ENCODE measurements around the gene GDPGP1. TPM values are rescaled to one million over a fixed set of nuclear protein-coding genes. Genes with fewer than 3 reads are reported as not detected.
A peak's percentile ranks its signal among the peaks of the same experiment; 100 is the strongest.
"Not testable (repeated sequence)": the region's sequence is repeated elsewhere in the genome, so short reads cannot be mapped to it uniquely, and the experiment has no call there.

Gene GDPGP1
- total RNA-seq, 1 experiment from 2014 or later = 15.4 TPM

DNA sequence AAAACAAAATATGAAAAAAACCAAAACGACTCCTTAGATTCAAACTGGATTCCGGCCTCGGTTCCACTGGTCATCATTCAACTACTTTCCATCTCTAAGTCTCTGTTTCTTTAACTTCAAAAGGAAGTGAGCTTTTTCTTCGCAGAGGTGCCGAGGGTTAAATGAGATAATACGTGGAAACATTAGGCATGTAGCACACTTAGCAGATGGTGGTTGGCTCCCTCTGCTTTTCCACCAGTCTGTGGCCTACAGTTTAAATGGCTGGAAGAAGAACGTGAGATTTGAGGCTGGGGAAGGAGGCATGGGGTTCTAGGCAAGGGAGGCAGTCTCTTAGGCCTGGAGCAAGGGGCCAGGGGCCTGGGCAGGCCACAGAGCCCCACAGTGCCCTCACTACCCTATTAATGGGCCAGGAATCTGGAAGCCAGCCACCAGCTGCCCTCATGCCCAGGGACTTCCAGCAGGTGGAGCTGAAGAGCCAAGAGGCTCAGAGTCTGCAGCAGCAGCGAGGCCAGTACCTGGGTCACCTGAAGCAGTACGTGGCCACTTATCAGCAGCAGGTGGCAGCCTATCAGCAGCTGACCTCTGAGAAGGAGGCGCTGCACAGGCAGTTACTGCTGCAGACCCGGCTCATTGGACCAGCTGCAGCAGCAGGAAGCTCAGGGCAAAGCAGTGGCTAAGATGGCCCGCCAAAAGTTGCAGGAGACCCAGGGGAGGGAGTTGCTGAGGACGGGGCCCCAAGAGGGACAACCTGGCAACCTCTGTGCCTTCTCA lies 59.2 kb downstream of the GDPGP1 start:
- not testable (repeated sequence) for H3K27me3 ChIP-seq (ENCODE audit: insufficient read depth, low read length); H3K36me3 ChIP-seq (ENCODE audit: control insufficient read depth in 1 of 2, insufficient read depth in 2 of 2, low read length in 2 of 2); H3K9me2 ChIP-seq (ENCODE audit: insufficient read depth); H3K79me2 ChIP-seq (ENCODE audit: insufficient read depth, low read length); H4K20me1 ChIP-seq (ENCODE audit: insufficient read depth); H3K9me3 ChIP-seq (ENCODE audit: control insufficient read depth in 1 of 2, insufficient read depth in 1 of 2, low read depth in 1 of 2, low read length in 2 of 2); BruUV-seq (replicated peaks); H3K27ac ChIP-seq (ENCODE audit: low read depth, low read length)
- RAD21 ChIA-PET (ENCODE audit: low non-redundant PET in 1 of 2, low total read pairs in 2 of 2, uncharacterized antibody in 2 of 2, unreplicated experiment in 2 of 2) = interaction anchor here (0.6 to 1.0 kb wide), 4 partner anchors 150 to 218 kb away, joined by 3 read pairs; no protein-coding TSS in a partner anchor
- H3K4me1 ChIP-seq (ENCODE audit: control insufficient read depth in 1 of 2, insufficient read depth in 2 of 2, low read length in 2 of 2) = peaks cover 7 to 24% of the 10 kb centered on the region in 2 experiments; a peak in 3 of 4 replicates
- TF ChIP-seq, protein P1, sequence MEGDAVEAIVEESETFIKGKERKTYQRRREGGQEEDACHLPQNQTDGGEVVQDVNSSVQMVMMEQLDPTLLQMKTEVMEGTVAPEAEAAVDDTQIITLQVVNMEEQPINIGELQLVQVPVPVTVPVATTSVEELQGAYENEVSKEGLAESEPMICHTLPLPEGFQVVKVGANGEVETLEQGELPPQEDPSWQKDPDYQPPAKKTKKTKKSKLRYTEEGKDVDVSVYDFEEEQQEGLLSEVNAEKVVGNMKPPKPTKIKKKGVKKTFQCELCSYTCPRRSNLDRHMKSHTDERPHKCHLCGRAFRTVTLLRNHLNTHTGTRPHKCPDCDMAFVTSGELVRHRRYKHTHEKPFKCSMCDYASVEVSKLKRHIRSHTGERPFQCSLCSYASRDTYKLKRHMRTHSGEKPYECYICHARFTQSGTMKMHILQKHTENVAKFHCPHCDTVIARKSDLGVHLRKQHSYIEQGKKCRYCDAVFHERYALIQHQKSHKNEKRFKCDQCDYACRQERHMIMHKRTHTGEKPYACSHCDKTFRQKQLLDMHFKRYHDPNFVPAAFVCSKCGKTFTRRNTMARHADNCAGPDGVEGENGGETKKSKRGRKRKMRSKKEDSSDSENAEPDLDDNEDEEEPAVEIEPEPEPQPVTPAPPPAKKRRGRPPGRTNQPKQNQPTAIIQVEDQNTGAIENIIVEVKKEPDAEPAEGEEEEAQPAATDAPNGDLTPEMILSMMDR (IDR thresholded peaks at IDR 0.05 in 2 of 3, conservative IDR thresholded peaks at IDR 0.05 in 1 of 3; ENCODE audit: borderline replicate concordance in 1 of 3, insufficient read depth in 1 of 3, low read depth in 2 of 3, low read length in 2 of 3) = peak; percentile 80 to 99 (median 90)
- TF ChIP-seq CBX3 (IDR thresholded peaks at IDR 0.05; ENCODE audit: low read depth) (peak; percentile 88), RAD21 (IDR thresholded peaks at IDR 0.05; ENCODE audit: low read depth) (peak; percentile 90), POLR2AphosphoS5 (IDR thresholded peaks at IDR 0.05; ENCODE audit: low read depth, low read length) (peak; percentile 30; the same call in 1 of the 2 replicates)
- peak overlapping the region; percentile 25; the same call in 1 of the 2 replicates for H3K9ac ChIP-seq (ENCODE audit: low read length)
- ATAC-seq (peak; percentile 99), DNase-seq (ENCODE audit: low read depth, low spot score) (peak; percentile 90)
- CTCF ChIA-PET = interaction anchor here (0.5 to 2.9 kb wide), 32 partner anchors 9 to 978 kb away, joined by 3 to 16 read pairs (median 3); partner anchors contain the start of genes CIB1, GDPGP1, HDDC3 and MAN2A2
- peak overlapping the region; percentile 56 for H3K4me2 ChIP-seq (ENCODE audit: low read length)
- POLR2A ChIA-PET = interaction anchor here (0.6 to 1.3 kb wide), 5 partner anchors 43 to 641 kb away, joined by 3 to 5 read pairs (median 3); partner anchors contain the start of genes CIB1, MAN2A2 and TTLL13
- H2AFZ ChIP-seq (ENCODE audit: low read depth, low read length, poor library complexity, severe bottlenecking) = peak overlapping the region; percentile 56
- H3K4me3 ChIP-seq (replicated peaks in 1 of 2; ENCODE audit: low read depth in 1 of 2, low read length in 2 of 2) = peak overlapping the region in 1 of 2 experiments; percentile 23; a peak in 1 of 4 replicates
- intact Hi-C loops (cut with micrococcal nuclease) = loop anchor here (1.0 to 10.0 kb wide), 4 partner anchors 189 to 639 kb away; partner anchors contain the start of gene HDDC3

Data from HCT116 (cell line).